ENCODE measurements around the gene C1orf35.

C1orf35 gene

DNA sequence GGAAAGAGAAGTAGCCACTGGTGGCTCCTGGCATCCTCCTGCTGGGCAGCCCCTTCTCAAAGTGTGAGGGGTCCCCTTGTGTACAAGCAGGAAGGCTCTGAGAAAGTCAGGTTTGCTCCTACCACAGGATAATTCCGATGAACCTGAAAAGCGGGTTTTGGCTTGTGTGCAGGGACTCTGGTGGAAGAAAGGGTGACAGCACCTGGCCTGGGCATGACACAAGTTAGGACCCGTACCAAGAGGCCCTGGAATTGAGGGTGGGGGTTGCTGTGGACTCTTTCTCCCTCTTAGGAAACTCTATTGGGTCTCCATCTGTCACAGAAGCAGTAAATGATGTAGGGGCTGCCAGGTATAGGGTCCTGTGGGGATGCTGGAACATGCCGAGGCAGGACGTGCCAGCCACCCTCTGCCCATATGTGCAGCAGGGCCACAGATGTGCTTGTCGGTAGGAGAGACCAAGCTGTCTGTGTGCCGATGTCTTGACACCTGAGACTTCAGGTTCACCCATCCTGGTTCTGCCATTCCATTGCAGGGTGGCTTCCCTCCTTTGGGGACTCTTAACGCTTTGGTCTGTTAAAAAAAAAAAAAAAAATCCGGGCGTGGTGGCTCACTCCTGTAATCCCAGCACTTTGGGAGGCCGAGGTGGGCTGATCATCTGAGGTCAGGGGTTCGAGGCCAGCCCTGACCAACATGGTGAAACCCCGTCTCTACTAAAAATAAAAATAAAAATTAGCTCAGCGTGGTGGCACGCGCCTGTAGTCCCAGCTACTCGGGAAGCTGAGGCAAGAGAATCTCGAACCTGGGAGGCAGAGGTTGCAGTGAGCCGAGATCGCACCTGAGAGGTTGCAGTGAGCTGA, 9.8 kb downstream of the C1orf35 start:
- DNase-seq, result no peak

DNA sequence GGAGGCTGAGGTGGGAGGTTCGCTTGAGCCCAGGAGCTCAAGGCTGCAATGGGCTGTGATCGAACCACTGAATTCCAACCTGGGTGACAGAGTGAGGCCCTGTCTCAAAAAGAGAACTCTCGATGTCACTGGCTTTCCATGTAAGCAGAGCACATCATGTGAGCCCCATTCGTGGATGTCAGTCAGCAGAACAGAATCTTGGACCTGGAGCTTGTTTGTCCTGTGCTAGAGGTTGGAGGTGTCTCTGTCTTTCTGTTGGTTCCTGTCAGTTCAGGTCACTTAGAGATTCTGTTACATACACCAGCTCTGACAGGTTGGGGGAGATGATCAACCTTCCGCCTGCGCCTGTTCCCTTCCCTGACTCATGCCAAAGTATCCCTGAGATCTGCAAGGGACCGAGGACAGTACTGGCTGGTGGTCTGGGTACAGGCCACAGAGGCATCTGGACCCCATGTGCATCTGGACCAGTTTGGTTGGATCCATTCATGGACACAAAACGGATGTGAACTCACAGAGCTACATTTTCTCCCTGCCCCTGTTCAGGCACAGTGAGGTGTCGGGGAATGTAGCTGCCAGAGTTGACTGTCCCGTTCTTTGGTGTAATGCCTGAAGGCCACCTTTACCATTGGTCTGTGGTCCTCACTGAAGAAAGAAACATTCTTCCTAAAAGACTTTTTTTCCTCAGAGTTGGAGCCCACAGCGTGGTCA, 10.6 kb downstream of the C1orf35 start:
- no peak for DNase-seq

DNA sequence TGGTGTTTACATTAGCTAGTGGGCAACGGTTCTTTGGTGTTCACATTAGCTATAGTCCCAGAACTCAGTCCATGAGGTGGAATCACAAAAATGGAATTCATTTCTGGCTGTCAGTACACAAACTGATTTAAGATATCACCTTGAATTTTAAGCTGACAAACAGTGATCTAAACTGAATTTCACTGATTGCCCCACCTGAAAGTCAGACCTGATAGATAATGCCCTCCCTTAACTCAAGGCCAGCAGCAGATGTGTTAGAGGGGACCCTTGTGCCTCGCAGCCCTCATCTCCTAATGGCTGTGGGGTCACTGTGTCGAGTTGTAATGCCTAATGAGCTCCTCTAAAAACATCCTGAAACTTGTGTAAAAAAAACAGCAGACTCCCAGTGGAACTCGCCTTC, 12.0 kb downstream of the C1orf35 start:
- DNase-seq, result no peak

DNA sequence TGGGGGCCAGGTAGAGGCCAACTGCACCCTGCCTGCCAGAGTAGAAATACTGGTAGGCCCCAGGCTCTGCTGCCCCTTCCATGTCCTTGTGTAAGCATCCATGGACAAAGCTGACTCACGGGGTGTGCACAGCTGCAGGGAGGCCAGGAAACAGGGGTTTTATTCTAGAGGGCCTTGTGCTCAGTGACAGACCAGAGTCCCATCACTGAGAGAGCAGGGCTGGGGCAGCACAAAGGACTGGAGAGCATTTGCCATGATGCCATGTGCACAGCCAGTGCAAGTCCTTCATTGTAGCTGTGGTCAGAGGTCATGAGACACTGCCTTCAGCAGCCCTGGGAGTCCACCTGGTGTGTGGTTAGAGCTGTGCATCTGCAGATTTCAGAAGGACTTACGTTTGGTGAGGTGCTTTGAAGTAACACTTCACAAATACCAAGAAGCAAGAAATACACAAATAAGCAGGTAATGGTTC, 12.5 kb downstream of the C1orf35 start:
- no peak for DNase-seq

DNA sequence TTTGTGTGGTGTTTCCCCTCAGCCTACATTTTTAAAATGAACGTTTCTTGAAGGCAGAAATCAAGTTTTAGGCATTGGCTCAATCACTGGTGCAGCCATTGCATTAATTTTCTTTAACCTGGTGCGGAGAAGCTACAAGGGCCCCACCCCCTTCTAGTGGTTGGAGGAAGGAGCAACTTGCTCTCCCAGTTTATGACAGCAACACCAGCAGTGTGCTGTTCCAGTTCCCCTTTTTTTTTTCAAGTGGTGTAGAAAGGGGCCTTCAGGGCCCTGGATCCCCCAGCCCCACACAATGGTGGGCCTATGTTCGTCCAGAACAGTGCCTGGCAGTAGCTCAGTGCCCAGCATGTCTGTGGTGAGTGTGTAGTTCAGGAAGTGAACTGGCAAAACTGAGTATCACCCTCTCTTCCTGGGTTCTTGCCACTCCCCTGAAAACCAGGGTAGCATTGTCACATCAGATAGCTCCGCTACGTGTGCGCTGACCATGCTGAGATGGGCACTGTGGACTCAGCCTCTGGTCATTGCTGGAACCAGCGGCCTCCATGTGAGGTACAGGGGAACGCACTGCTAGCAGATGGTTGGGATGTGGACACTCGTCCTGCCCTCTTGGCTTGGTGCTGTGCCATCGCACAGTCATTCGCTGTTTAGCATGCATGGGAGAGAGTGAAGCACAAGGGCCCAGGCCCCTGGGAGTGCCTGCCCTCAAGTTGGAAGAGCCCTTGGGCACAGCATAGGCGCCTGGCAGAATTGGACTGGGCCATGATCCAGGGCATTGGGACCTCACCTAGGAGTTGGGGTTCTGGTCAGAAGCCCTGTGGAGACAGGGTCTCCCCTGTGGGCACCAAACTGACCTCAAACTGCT, 13.4 kb downstream of the C1orf35 start:
- DNase-seq, result no peak

DNA sequence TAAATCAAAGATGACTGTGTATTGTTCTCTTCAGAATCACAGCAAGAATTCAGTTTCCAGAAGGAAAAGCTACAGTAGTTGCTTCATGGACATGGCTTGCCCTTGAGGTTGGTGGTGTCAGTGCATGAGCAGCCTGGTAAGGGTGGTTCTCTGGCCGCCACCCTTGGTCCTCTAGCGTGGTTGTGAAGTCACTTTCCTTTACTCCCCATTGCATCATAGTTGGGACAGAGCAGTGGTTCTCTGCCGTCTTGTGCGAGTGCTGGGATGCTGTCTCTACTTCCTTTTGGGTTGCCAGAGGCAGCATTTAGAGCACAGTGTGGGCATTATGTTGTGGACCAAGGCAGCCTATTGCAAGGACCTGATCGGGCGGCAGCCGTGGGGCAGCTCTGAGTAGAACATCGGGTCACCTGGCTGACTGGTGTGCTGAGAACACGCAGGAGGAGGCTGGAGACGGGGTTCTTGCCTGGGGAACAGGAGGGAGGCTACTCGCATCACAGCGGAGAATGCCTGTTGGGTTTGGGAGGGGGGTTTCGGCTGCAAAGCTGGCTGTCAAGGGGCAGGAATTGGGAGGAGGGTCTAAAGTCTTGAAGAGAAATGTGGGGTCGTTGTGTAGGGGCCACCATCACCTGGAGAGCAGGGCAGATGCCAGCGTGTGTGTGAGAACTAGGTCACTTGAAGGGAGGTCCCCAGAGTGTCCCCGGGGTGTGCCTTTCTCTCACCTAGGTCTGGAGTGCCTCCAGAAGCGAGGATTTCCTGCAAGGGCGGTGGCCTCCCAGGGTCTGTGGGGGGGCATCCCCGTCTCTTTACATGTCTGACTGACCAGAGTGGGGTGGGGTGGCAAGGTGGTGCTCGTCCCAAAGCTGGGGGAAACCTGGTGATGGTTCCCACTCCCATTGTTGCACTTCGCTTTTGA, 14.3 kb downstream of the C1orf35 start:
- no peak for DNase-seq

DNA sequence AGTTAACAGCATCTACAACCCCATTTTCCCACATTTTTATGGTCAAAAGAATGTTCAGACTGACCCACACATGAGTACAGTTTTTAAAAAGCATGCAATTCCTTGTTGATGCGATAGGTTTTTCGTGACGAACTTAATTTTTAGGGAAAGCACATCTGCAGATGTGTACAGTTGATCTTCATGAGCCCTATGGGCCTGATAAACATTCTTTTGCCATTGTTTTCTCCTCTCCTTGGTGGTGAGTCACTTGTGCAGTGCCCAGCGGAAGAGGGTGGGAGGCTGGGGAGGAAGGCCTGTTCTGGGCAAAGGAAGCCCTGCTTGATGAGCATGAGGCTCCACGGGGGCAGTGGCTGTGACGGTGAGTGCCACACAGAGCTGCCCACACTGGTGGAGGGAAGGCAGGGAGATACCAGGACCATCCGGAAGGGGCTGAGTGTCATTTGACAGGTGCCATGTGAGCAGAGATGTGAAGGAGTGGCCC, 15.3 kb downstream of the C1orf35 start:
- DNase-seq, result no peak

DNA sequence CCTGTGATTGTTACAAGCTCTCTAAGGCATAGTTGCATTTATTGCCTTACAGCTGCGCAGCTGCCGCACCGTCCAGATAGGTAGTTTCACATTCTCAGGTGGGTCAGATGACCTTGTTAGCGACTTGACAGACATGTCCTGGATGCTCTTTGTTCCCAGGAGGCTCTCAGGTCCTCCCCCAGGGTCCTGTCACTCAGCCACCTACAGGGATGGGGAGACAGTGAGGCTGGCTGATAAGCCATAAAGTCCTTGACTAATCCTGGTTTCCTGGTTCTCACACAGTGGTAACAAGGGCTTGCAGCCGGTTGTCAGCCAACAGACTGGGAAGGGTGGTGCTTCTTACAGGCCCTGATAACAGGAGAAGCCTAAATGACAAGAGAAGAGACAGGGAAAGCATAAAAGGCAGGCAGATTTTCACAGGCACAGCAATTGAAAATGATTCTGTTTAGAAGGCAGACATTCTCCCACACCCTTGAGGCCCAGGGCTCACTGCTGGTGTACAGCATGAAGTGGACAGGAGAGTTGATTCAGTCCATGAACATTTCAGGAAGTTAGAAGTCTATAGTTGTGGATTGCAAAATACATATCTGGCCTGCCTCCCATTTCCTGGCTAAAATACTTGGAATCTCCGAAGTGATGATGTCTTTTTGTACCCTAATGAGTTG, 17.7 kb downstream of the C1orf35 start:
- DNase-seq, result no peak

DNA sequence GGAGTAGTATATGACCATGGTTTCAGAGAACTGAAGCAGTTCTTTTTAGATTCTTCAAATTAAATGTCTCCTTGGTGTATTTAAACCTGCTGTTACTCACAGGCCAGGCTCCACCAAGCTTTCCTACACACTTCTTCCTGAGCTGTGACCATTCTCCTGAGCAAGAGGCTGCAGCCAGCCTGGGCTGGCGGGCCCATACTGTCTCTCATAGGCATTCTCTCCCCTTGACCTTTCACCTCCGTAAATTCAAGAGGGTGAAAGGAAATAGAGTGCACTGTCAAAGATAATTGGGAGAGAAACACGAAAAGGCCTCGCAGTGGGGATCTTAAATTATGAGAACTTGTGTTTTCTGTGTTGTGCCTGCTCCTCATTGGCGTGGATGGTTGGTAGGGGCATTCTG, 18.3 kb downstream of the C1orf35 start:
- DNase-seq, result no peak

DNA sequence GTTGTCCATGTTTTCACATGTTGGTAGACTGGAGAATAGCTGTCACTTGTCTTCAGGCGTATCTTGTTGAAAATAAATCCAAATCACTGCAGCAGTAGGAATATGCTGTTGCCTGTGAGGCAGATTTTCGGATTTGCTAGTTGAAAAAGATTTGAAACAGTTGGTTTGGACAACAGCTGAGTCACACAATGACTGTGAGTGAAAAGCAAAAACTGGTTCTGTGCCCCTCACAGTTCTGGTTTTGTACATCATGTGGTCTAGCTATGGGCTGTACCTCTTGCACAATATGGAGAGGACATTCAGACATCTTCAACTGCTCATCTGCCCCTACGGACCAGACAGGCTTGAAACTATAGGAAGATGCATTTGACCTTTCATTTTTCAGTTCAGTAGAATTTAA, 18.8 kb downstream of the C1orf35 start:
- DNase-seq, result no peak

DNA sequence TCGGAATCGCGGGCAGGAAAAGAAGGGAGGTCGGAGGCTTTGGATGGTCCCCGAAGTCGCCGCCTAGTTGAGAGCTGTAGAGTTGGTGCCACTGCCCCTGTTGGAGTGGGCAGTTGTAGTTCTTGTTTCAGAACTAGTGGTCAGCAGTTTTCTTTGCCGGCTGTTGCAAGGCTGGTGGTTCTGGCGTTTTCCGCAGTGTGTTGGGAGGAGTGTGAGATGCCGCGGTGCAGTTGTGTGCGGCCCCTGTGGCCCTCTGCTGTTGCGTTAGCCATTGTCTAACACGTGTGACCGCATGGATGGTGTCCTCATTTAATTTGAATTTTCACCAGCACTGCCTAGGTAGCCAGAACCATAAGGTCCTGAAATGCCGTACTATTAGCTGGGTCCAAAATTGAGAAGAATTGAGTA, 19.2 kb downstream of the C1orf35 start:
- no peak for DNase-seq

DNA sequence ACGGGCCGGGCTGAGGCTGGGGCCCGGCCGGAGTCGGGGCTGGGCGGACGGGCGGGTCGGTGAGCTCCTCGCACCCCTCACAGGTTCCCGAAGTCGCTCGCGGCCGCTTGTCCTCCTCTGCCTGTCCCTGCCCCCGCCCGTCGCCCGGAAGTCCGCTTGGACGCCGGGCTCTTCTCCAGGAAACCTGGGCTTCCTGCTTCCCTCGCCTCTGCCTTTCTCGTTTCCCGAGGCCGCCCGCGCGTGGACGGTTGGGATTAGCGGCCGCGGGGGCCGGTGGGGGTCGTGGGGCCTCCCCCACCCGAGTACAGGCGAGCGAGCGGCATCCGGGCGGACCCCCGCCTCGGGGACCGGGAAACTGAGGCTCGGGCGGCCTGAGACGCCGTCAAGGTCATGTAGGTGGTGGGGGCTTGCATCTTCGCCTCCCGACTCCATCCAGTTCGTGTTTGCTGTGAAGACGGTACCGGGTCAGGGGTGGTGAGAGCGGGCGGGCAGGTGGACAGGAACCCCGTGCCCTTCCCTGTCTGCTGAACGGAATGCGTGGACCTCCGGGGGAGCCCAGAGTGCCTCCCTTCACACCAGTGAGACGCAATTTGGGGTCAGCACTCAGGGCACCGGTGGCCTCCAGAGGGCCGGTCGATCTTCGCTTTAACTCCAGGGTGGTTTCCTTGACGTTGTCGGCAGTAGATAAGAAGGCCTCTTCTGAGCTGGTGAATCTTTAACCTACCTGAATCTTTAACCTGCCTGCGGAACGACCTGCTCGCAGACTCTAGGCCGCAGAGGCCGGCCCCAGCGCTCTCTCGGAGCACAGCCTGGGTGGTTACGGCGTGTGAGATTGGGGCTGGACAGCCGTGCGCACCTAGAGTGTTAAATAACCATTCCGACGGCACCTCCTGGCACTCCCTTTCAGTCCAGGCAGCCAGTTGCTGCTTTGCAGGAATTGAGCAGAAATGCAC, 19.9 kb downstream of the C1orf35 start:
- no peak for DNase-seq

DNA sequence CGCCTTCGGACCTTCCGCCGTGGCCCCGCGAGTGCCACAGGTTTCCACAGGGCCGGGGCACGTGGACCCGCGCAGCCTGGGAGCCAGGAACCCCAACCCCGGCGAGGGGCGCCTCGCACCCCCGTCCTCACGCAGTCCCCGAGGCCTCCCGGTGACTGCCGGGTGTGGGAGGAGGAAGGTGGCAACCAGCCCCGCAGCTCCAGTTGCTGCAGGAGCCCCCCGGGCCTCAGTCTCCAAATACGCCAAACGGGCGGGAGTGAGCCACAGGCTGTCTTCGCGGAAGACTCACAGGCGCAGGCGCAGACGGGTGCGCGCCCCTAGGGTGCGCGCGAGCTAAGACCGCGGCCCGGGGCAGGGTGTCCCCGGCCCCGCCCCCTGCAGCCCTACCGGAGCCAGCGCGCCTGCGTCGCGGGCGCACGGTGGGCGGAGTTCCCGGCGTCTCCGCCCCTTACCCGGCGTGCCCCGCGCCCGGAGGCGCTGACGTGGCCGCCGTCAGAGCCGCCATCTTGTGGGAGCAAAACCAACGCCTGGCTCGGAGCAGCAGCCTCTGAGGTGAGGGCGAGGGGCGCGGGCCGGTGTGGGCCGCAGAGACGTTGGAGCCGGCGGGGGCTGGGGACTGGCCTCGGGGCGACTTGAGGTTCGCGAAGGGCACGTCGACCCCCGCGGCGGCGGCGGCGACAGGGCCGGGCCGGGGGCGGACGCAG, 20.8 kb downstream of the C1orf35 start, which contains the start of gene ARF1:
Gene ARF1 (plus strand): TSS at position 495 of the 704 bp plus-strand sequence. CDS start 14,407 bp downstream, outside the sequence.
- DNase-seq, result peak; percentile 93

DNA sequence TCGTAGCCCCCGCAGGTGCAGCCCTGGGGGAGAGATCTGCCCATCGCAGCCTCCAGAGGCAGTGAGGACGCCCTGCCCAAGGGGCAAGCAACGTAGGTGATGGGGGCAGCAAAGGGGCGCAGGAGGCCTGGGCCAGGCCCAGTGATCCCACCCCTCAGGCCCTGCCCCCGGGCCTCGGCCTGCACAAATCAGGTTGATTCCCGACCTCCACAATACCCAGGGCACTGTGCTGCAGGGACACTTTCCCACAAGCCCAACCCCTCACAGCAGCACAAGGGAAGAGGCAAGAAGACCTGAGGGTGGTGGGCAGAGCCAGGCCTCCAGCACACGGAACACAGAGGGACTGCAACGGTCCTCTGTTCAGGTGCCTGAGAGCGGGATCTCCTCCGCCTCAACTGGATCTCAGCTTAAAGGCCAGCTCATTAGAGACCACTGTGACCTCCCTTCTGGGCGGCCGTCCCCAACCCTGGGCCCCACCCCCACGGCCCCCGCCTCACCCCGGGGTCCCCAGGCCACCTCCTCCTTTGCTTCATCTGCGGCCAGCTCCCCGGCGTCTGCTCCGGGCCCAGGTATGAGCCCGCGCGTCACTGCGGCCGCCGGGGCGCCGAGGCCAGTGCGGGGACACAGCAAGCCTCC, 21.4 kb downstream of the C1orf35 start:
- DNase-seq, result no peak

DNA sequence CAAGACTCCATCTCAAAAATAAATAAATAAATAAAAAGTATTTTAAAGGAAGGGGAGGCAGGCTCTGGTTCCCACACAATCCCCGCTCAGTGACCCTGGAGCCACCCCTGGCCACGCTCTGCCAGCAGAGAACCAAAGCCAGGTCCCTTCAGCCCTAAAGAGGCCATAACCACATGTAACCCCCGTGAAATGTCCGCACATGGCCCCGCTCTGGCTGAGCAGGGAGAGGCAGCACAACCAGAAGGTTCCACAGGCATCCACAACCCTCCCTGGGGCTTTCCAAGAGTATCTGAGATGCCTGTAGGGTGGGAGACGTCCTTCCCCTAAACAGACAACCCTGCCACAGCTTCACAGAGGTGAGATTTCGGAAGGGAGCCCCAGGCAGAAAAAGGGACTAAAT, 22.0 kb downstream of the C1orf35 start:
- no peak for DNase-seq

DNA sequence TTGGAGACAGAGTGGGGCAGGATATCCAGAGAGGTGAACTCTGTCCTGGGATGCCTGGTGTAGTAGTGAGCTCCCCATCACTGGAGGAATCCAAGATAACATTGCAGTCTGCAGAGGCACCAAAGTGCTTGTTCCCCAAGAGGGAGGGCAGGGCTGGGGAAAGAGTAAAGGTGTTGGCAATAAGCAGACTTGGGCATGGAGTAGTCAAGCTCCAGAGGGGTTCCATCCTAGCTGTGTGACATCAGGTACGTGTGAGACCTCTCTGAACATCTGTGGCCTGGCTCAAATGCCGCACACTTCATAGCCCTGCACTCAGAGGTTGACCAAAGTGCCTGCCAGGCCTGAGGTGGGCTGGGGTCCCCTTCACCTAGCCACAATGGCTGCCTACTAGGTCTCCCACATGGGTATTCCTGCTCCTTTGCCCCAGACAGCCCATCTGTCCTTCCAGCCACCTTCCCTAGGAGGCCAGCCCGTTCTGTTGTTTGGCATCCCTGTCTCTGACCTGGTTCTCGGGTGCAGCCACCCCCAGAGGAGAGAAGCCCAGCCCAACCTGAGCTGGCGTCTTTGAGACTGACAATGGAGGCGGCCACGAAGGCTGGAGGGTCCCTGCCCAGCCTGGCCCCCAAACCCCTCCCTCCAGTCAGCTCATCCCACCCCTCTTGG, 23.4 kb downstream of the C1orf35 start:
- no peak for DNase-seq

DNA sequence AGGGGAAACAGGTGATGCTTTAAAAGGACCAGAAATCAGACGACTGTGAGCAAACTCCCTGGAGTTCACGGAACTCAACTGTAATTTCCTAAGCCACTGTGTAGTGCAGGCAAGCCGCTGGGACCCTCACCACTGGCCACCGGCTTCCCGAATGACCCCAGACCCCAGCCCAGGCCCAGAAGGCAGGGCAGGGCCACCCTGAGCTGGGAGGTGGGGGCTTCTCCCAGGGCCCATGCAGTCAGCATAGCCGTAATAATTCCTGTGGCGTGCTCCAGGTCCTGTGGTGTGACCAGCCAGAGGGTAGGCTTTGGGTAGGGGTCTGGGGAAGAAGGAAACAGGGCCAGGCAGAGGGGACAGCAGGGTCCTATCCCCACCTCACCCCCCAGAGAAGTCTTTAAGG, 24.1 kb downstream of the C1orf35 start:
- DNase-seq, result no peak

All from NCI-H1092 (cell line).